Heart left ventricle (tissue), 16 donors: ENCODE results near the gene GNPTG. TPM values are rescaled to one million over a fixed set of nuclear protein-coding genes. Genes with fewer than 3 reads are reported as not detected.

Experiments used
- ATAC-seq, 4 donors: fragments of 200-7000 bp; cut with Tn5 transposase; one replicate each; pipeline ENCODE4 v1.9.1; 2020 to 2022; ENCODE audit warnings: moderate library complexity in 4 of 4, mild to moderate bottlenecking in 3 of 4, moderate number of reproducible peaks in 1 of 4
- DNase-seq, 5 donors: peaks; one replicate each; pipeline ENCODE4 v3.0.0-alpha.2; 2020
- H3K27ac ChIP-seq, 12 donors: fragments of 200-600 bp; sonication (generic) in 4 of 12; one replicate each; pipeline versions ENCODE4 v1.5.0 to v1.8.0; 2016 to 2022; ENCODE audit warnings: mild to moderate bottlenecking in 2 of 12
- H3K27me3 ChIP-seq, 9 donors: fragments of 200-600 bp; sonication (generic) in 2 of 9; one replicate each; pipeline versions ENCODE4 v1.5.1 to v1.8.0; 2016 to 2022; ENCODE audit warnings: mild to moderate bottlenecking in 3 of 9
- H3K36me3 ChIP-seq, 9 donors: fragments of 200-600 bp; sonication (generic) in 2 of 9; one replicate each; pipeline versions ENCODE4 v1.5.0 to v1.8.0; 2018 to 2022; ENCODE audit warnings: mild to moderate bottlenecking in 2 of 9
- H3K4me1 ChIP-seq, 12 donors: fragments of 200-600 bp; sonication (generic) in 4 of 12; one replicate each; pipeline versions ENCODE4 v1.5.0 to v1.8.0; 2016 to 2022; ENCODE audit warnings: mild to moderate bottlenecking in 3 of 12
- H3K4me3 ChIP-seq, 12 donors: fragments of 200-600 bp; sonication (generic) in 4 of 12; one replicate each; pipeline versions ENCODE4 v1.5.0 to v1.8.0; 2017 to 2022; ENCODE audit warnings: mild to moderate bottlenecking in 9 of 12, moderate library complexity in 4 of 12
- H3K9me3 ChIP-seq, 12 donors: fragments of 200-600 bp; sonication (generic) in 4 of 12; one replicate each; pipeline versions ENCODE4 v1.5.0 to v1.8.0; 2016 to 2022; ENCODE audit warnings: mild to moderate bottlenecking in 1 of 12
- CTCF ChIP-seq, 12 donors: fragments of 200-600 bp; sonication (generic) in 4 of 12; IDR thresholded peaks; one replicate each; pipeline versions ENCODE4 v1.5.0 to v1.8.0; 2018 to 2022; ENCODE audit warnings: antibody characterized with exemption in 12 of 12, mild to moderate bottlenecking in 5 of 12
- POLR2A ChIP-seq, 2 donors: fragments of 450-650 bp; IDR thresholded peaks; one replicate each; pipeline ENCODE4 v1.6.1; 2017; ENCODE audit warnings: antibody characterized with exemption in 2 of 2, mild to moderate bottlenecking in 2 of 2, moderate library complexity in 2 of 2
- WGBS, 4 donors: extraction: QIAGEN DNeasy Blood & Tissue Kit in 2 of 4; methylation state at CpG; one replicate each; pipeline versions ENCODE4 v1.1.5 to v1.1.7; 2013 to 2018; 5-methylcytosine and 5-hydroxymethylcytosine counted together
- intact Hi-C, 10 donors: fragments of 100-400 bp; cut with DNase I; formaldehyde crosslinking; loops; one replicate each; pipeline versions ENCODE4 v1.11.1 to v1.14.2; 2022
- polyA plus RNA-seq, 2 donors: library from polyadenylated mRNA; stranded (reverse); fragments of 200-250 nt; gene quantifications; one replicate each; pipeline ENCODE4 v1.2.3, GENCODE V29; 2013
- total RNA-seq, 9 donors: library from RNA; depleted of rRNA in 2 of 9; stranded (reverse); fragments of >200 nt in 2 of 9; fragmentation: NEBNext Ultra II Directional in 3 of 9; extraction: Animal tissue kit (Norgen Biotek cat#: 25700) in 3 of 9; gene quantifications; one replicate each; pipeline versions ENCODE4 v1.1.0 to v1.2.4, GENCODE V29; 2016 to 2023
- donor health status: ischemic (EF 13 %, LVEDD 7.1; RV severe dilation, severe dysfunction).
- donor health status: healthy with polysubstance abuse.
- donor health status: DM: no; HTN: yes; CAD: no.
- donor health status: DM: no; HTN: no; CAD: no.
- donor health status: ischemic (EF 25% LVEDD 6.9; RV normal size, moderate dysfunction).
- donor health status: ischemic (EF 25% LVEDD 5.7; RV mildly dilated, moderate dysfunction).
- donor health status: healthy.
- donor health status: DM: yes; HTN: yes; CAD: no.
- donor health status: ischemic (EF 35%, LVEDD 5.7; RV mildly dilated, moderate dysfunction).
- donor health status: nonischemic (EF 11% LVEDD 7.7; RV severe dilation, severe dysfunction).
- donor health status: DM: yes; HTN: yes; CAD: no.
- donor health status: PGD.
- donor health status: ischemic (EF 29% LVEDD 5.4; RV normal size, mild dysfunction).
- donor health status: nonischemic (EF 23%, LVEDD 6.1; RV moderate dilation, normal function).

Gene GNPTG
- total and polyA plus RNA-seq, 11 donors, result 25.4 to 54.2 (median 31.9) TPM

DNA sequence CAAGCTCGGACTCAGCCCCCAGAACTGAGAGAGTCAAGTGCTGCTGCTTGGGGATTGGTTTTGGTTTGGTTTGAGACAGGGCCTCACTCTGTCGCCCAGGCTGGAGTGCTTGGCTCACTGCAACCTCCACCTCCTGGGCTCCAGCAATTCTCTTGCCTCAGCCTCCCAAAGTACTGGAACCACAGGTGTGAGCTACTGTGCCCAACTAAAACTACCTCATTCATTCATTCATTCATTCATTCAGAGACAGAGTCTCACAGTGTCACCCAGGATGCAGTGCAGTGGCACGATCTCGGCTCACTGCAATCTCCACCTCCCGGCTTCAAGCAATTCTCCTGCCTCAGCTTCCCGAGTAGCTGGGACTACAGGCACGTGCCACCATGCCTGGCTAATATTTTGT lies 38.0 kb downstream of the GNPTG start:
- DNase-seq (no peak), ATAC-seq (no peak)
- Histone ChIP-seq H3K36me3 (peaks cover 0 to 79% (median 70%) of the 10 kb centered on the region in 9 donors), H3K9me3 (no peaks in the 10 kb centered on the region), H3K4me1 (no peaks in the 10 kb centered on the region), H3K27ac (no peak overlapping the region), H3K27me3 (no peaks in the 10 kb centered on the region), H3K4me3 (no peak overlapping the region)
- WGBS, 4 donors, result 93 to 96% (median 94%) methylated on average over 6 to 7 of the region's 7 CpGs
- no peak for TF ChIP-seq CTCF (IDR thresholded peaks at IDR 0.05)
- no peak for TF ChIP-seq POLR2A (IDR thresholded peaks at IDR 0.05)
- intact Hi-C loops, result no loop called here

DNA sequence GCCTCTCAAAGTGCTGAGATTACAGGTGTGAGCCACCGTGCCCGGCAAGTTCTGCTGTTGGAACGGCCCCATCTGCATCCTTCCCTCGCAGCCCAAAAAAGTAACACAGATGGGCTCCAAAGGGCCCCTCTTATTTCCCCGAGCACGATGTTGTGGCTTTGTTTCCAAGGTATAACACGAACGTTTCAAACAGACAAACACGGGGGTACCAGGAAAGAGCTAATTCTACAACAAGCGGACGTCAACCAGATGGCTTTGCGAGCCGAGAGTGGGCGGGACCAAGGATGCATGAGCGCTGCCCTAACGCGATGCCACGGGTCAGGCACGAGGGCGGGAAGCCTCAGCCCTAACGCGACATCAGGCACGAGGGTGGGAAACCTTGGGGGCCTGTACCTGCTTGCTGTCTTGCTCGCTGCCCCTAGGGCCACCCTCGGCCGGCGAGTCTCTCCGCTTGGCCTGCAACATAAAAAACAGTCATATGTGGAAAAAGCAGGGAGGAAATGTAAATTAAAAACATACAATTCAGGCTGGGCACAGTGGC lies 38.6 kb downstream of the GNPTG start:
- WGBS, 4 donors, result 81 to 93% (median 89%) methylated on average over 27 to 28 of the region's 28 CpGs
- ATAC-seq (no peak), DNase-seq (no peak)
- no peak overlapping the region for H3K27ac ChIP-seq
- no peak for TF ChIP-seq CTCF (IDR thresholded peaks at IDR 0.05)
- no peak for TF ChIP-seq POLR2A (IDR thresholded peaks at IDR 0.05)
- no peak overlapping the region for H3K4me3 ChIP-seq
- no peaks in the 10 kb centered on the region for H3K27me3 ChIP-seq
- intact Hi-C loops, result no loop called here
- H3K36me3 ChIP-seq, result peaks cover 0 to 74% (median 65%) of the 10 kb centered on the region in 9 donors
- no peaks in the 10 kb centered on the region for H3K9me3 ChIP-seq
- H3K4me1 ChIP-seq, result no peaks in the 10 kb centered on the region

DNA sequence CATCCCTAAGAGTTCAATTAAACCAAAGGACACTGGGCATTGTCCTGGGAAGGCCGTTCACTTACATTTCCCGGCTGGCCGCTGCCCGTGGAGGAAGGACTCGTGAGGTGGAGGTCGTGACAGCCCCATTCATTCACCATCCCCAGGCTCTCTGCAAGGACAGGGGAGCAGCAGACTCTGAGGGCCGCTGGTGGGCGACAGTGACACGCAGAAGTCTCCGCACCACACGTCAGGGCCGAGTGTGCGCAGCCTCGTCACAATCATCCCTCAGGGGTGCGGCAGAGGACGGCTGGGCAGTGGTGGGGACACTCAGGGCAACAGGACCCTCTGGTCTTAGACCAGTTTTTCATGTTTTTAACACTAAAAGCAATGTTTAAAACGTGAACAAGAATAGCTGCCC lies 41.1 kb downstream of the GNPTG start:
- 91 to 96% (median 94%) methylated on average over 17 of the region's 17 CpGs for WGBS, 4 donors
- Histone ChIP-seq H3K4me1 (no peaks in the 10 kb centered on the region), H3K36me3 (peaks cover 0 to 87% (median 76%) of the 10 kb centered on the region in 9 donors), H3K27me3 (no peaks in the 10 kb centered on the region), H3K27ac (no peak overlapping the region), H3K4me3 (no peak overlapping the region), H3K9me3 (no peaks in the 10 kb centered on the region)
- TF ChIP-seq POLR2A (IDR thresholded peaks at IDR 0.05), result no peak
- TF ChIP-seq CTCF (IDR thresholded peaks at IDR 0.05), result no peak
- intact Hi-C loops, result no loop called here
- DNase-seq (no peak), ATAC-seq (no peak)

DNA sequence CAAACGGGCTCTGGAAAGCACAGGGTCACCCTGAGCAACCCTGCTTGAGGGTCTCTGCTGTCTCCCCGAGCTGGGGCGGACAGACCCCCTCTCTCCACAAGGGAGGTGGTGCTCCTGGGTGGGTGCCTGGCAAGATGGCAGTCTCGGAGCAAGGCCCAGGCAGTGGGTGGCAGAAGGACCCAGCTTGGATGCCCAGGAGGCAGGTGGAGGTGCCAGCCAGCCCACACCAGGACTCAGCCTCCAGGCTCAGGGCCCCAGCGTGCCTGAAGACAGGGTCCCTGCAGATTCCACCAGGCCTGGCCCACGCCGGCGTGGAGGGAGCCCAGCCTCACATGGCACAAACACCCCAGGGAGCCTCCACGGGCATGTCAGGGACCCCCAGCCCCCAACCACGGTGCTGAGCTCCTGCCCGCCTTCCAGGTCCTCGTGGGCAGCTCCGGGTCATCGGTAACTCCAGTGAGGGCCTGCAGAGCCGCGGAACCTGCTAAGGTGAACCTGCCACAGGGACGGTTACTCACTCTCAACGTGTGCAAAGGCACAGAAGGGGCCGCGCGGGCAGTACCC lies 42.0 kb downstream of the GNPTG start:
- 96 to 97% (median 96%) methylated on average over 20 to 21 of the region's 21 CpGs for WGBS, 4 donors
- ATAC-seq (peak in 1 of 4 donors; percentile 18), DNase-seq (no peak)
- Histone ChIP-seq H3K27ac (no peak overlapping the region), H3K36me3 (peaks cover 0 to 87% (median 78%) of the 10 kb centered on the region in 9 donors), H3K27me3 (no peaks in the 10 kb centered on the region), H3K9me3 (no peaks in the 10 kb centered on the region), H3K4me1 (no peaks in the 10 kb centered on the region), H3K4me3 (no peak overlapping the region)
- TF ChIP-seq CTCF (IDR thresholded peaks at IDR 0.05) (no peak), POLR2A (IDR thresholded peaks at IDR 0.05) (no peak)
- intact Hi-C loops, result no loop called here
